ENCODE measurements around the gene PDIA6.

- TF ChIP-seq CTCF (IDR thresholded peaks at IDR 0.05) (no peak), POLR2A (IDR thresholded peaks at IDR 0.05) (no peak)
These were observed 33.7 kb upstream of the PDIA6 start for GRCh38 chr2:10846110-10846861.
